Activated T-helper 1 cell treated with anti-CD3 and anti-CD28 coated beads, Interleukin-12 subunit alpha, Interleukin-12 subunit beta, Interleukin-2, Interleukin-4 antibody, amounts not matched to agents 30 ng/mL and 10 ng/mL and 1 ng/mL, durations not matched to agents 14 hours and 24 hours and 36 hours (primary cell): ENCODE measurements around the gene TRIO. TPM values are rescaled to one million over a fixed set of nuclear protein-coding genes. Genes with fewer than 3 reads are reported as not detected.

Source experiments
- DNase-seq: peaks from one replicate; pipeline ENCODE4 v3.0.0; 2021; ENCODE audit warnings: low spot score
- H3K27ac Mint-ChIP-seq: one replicate; pipeline ENCODE4 v1.8.0; 2021; ENCODE audit warnings: mild to moderate bottlenecking, mixed read lengths
- H3K27me3 Mint-ChIP-seq: one replicate; pipeline ENCODE4 v1.8.0; 2022; ENCODE audit warnings: mild to moderate bottlenecking, moderate library complexity, mixed read lengths; ENCODE audit not compliant: insufficient read depth
- H3K36me3 Mint-ChIP-seq: one replicate; pipeline ENCODE4 v1.8.0; 2021; ENCODE audit warnings: low read depth, mixed read lengths
- H3K4me1 Mint-ChIP-seq: one replicate; pipeline ENCODE4 v1.8.0; 2021; ENCODE audit warnings: low read depth, mixed read lengths
- H3K4me3 Mint-ChIP-seq: one replicate; pipeline ENCODE4 v1.8.0; 2021; ENCODE audit warnings: mild to moderate bottlenecking, moderate library complexity, mixed read lengths
- H3K9me3 Mint-ChIP-seq: one replicate; pipeline ENCODE4 v1.8.0; 2021; ENCODE audit warnings: mixed read lengths
- intact Hi-C: fragments of 100-400 bp; cut with micrococcal nuclease; formaldehyde crosslinking; loops from one replicate; pipeline ENCODE4 v1.15.1; 2024
- total RNA-seq: library from RNA; stranded (reverse); gene quantifications from 2 replicates; pipeline ENCODE4 v1.2.3, GENCODE V29; 2022

The TRIO gene
- total RNA-seq, 1 donor from 2014 or later = 11.4 TPM

DNA sequence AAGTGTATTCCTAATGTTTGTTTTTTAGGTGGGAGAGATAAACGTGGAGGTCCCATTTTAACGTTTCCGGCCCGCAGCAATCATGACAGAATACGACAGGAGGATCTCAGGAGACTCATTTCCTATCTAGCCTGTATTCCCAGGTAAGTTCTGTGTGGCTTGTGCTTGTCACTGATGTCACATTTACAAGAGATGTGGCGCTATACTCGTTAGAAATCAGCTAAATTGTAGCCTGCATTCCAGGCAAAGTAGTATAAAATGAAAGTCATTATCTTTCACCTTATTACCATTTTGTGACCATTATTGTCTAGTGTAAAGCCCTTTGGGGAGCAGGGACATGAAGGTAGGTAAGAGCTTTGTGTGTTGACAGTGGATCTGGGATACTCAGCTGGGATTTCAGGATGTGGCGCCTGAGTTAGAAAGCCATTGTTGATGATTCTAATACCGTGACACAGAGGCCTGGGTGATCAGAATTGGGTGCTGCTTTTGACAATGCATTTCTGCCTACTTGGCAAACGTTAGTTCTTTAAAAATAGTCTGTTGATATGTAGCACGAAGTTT lies 137.2 kb downstream of the TRIO start:
- no peak for DNase-seq
- Mint-ChIP-seq H3K36me3 (no peaks in the 10 kb centered on the region), H3K4me1 (peaks cover 5% of the 10 kb centered on the region), H3K27ac (no peak overlapping the region), H3K9me3 (no peaks in the 10 kb centered on the region), H3K27me3 (peaks cover 10% of the 10 kb centered on the region), H3K4me3 (no peak overlapping the region)
- intact Hi-C loops = no loop called here

GRCh38 chr5:14281746-14282181 lies 138.6 kb downstream of the TRIO start:
- DNase-seq = no peak
- Mint-ChIP-seq H3K4me3 (no peak overlapping the region), H3K27me3 (peaks cover 5% of the 10 kb centered on the region), H3K36me3 (no peaks in the 10 kb centered on the region), H3K9me3 (no peaks in the 10 kb centered on the region), H3K4me1 (peaks cover 4% of the 10 kb centered on the region), H3K27ac (no peak overlapping the region)
- intact Hi-C loops = no loop called here

DNA sequence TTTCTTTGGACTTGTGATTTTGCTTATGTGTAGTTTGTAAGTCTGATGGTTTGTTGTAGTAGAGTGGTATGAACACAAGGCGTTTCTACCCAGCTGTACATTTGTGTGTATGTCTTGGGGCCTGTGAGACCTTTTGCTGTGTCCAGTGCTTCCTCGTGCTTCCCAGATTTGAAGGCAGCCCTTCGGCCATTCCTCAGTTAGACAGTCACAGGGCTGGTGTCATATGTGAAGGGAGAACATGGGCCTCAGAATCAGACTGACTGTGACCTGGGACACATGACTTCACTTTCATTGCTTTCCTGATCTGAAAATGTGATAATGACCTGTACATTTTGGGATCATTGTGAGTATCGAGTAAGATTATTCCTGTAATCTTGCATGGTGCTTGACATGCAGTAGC lies 140.0 kb downstream of the TRIO start:
- Mint-ChIP-seq H3K9me3 (no peaks in the 10 kb centered on the region), H3K4me1 (no peaks in the 10 kb centered on the region), H3K4me3 (no peak overlapping the region), H3K36me3 (no peaks in the 10 kb centered on the region), H3K27ac (no peak overlapping the region), H3K27me3 (peaks cover 3% of the 10 kb centered on the region)
- intact Hi-C loops = no loop called here
- DNase-seq = no peak

DNA sequence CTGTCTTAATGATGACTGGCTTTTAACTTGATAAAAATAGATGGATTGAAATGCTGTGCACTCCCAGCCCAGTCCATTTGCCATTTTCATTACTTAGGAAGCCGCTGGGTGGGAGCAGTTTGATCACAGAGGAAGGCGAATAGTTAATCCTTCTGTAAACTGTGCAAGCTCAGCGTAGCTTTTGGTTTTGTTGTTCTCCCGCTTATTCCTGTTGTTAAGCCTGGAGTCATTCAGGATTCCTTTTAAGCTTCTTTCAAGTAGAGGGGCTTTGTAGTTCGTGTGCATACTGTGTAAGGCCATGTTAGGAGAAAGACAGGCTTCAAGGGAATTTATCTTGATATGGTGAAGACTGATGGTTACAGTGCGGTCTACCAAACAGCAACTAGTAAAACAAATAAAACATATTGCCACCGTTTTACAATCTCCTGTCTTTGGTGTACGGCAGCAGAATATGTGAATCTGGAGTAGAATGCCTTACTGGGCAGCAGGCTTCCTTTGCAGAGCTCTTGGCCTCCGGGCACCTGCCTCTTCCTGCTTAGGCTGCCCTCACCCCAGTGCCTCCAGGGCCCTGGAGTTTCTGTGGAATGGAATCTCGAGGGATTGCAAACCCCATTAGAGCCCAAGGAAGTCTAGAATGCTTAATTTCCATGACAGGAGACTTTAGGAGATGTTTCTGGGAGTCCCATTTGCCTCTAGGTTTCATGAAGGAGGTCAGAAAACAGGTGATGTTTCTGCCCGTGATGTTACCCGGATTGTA lies 141.4 kb downstream of the TRIO start:
- Mint-ChIP-seq H3K4me3 (no peak overlapping the region), H3K36me3 (no peaks in the 10 kb centered on the region), H3K9me3 (no peaks in the 10 kb centered on the region), H3K4me1 (no peaks in the 10 kb centered on the region), H3K27me3 (no peaks in the 10 kb centered on the region), H3K27ac (no peak overlapping the region)
- intact Hi-C loops = no loop called here
- DNase-seq = no peak

DNA sequence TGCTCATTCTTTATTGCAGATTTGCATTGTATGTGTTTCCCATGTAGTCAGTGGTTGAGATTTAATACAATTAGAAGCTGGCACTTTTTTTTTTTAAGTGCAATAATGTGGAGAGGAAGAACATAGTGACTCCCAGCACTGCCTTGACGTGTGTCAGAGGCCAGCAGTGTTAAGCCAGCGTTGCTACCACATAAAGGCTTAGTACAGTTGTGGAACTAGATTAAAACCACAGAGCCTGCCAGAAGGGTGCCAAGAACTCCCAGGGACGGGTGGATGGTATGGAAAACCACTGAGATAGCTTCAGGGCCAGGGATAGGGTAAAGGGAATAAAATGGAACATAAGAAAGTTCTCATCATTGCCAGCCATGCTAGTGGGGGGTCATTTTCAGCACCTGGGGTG lies 142.9 kb downstream of the TRIO start:
- H3K36me3 Mint-ChIP-seq = no peaks in the 10 kb centered on the region
- intact Hi-C loops = no loop called here
- no peaks in the 10 kb centered on the region for H3K27me3 Mint-ChIP-seq
- no peaks in the 10 kb centered on the region for H3K9me3 Mint-ChIP-seq
- no peak overlapping the region for H3K27ac Mint-ChIP-seq
- no peak for DNase-seq
- no peaks in the 10 kb centered on the region for H3K4me1 Mint-ChIP-seq
- no peak overlapping the region for H3K4me3 Mint-ChIP-seq

GRCh38 chr5:14286574-14287421 lies 143.7 kb downstream of the TRIO start:
- H3K4me1 Mint-ChIP-seq = no peaks in the 10 kb centered on the region
- no peak overlapping the region for H3K27ac Mint-ChIP-seq
- no peak for DNase-seq
- intact Hi-C loops = no loop called here
- H3K36me3 Mint-ChIP-seq = no peaks in the 10 kb centered on the region
- H3K9me3 Mint-ChIP-seq = no peaks in the 10 kb centered on the region
- H3K4me3 Mint-ChIP-seq = no peak overlapping the region
- no peaks in the 10 kb centered on the region for H3K27me3 Mint-ChIP-seq

DNA sequence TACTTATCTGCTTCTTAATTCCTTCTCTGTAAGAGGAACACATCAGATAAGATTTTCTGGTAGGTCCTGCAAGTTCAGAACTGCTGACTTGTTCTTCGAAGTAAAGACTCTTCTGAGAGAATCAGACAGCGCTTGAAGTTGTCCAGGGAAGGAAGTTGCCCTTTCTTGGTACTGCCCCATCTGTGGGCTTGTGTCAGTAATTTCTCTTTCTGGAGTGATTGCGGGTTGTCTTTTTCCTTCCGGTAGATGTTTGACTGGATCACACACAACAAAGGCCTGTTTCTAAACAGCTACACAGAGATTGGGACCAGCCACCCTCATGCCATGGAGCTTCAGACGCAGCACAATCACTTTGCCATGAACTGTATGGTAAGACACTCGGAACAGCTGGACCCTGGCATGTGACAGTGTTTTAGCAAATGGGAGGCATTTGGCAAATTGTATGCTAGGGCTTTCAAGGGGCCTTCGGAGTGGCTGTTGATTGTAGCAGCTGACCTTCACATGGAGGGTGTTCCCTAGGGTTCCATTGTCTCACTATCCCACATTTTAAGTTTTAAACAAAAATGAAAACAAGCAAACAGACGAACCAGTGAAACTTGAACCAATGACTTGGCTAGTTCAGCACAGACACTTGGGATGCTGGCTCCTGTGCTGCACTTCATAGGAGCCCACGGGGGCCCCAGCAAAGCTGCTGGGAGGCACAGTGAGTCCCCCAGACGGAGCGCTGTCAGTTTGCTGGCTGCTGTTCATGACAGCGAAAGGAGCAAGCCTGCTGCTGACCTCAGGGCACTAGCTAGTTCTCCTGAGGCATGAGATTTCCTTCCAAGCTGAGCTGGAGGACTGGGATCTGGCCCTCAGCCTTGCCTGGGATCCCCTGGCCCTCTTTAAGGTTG lies 149.9 kb downstream of the TRIO start:
- Mint-ChIP-seq H3K4me3 (no peak overlapping the region), H3K36me3 (no peaks in the 10 kb centered on the region), H3K27ac (no peak overlapping the region), H3K27me3 (no peaks in the 10 kb centered on the region), H3K4me1 (no peaks in the 10 kb centered on the region), H3K9me3 (no peaks in the 10 kb centered on the region)
- no peak for DNase-seq
- intact Hi-C loops = no loop called here

- no peaks in the 10 kb centered on the region for H3K27me3 Mint-ChIP-seq
- no peaks in the 10 kb centered on the region for H3K9me3 Mint-ChIP-seq
- H3K36me3 Mint-ChIP-seq = no peaks in the 10 kb centered on the region
- DNase-seq = no peak
- H3K27ac Mint-ChIP-seq = no peak overlapping the region
- H3K4me1 Mint-ChIP-seq = no peaks in the 10 kb centered on the region
- H3K4me3 Mint-ChIP-seq = no peak overlapping the region
- intact Hi-C loops = no loop called here
Measured at GRCh38 chr5:14295610-14296009, 152.5 kb downstream of the TRIO start.

GRCh38 chr5:14296533-14297331 lies 153.6 kb downstream of the TRIO start:
- Mint-ChIP-seq H3K27ac (no peak overlapping the region), H3K4me1 (no peaks in the 10 kb centered on the region), H3K27me3 (no peaks in the 10 kb centered on the region), H3K4me3 (no peak overlapping the region), H3K9me3 (no peaks in the 10 kb centered on the region), H3K36me3 (no peaks in the 10 kb centered on the region)
- no peak for DNase-seq
- intact Hi-C loops = no loop called here

GRCh38 chr5:14297697-14298096 lies 154.6 kb downstream of the TRIO start:
- H3K9me3 Mint-ChIP-seq = no peaks in the 10 kb centered on the region
- DNase-seq = no peak
- no peak overlapping the region for H3K27ac Mint-ChIP-seq
- H3K4me3 Mint-ChIP-seq = no peak overlapping the region
- intact Hi-C loops = no loop called here
- H3K27me3 Mint-ChIP-seq = no peaks in the 10 kb centered on the region
- H3K4me1 Mint-ChIP-seq = no peaks in the 10 kb centered on the region
- H3K36me3 Mint-ChIP-seq = no peaks in the 10 kb centered on the region

GRCh38 chr5:14298126-14298847 lies 155.1 kb downstream of the TRIO start:
- Mint-ChIP-seq H3K4me1 (no peaks in the 10 kb centered on the region), H3K4me3 (no peak overlapping the region), H3K9me3 (no peaks in the 10 kb centered on the region), H3K27ac (no peak overlapping the region), H3K36me3 (no peaks in the 10 kb centered on the region), H3K27me3 (no peaks in the 10 kb centered on the region)
- intact Hi-C loops = no loop called here
- DNase-seq = no peak
